Activated CD8-positive, alpha-beta memory T cell treated with anti-CD3 and anti-CD28 coated beads, Interleukin-2, amount 50 U/mL, for 24 hours (primary cell): ENCODE measurements around the gene CD44.

Experiments
- DNase-seq: peaks from one replicate; pipeline ENCODE4 v3.0.0-alpha.2; 2020; ENCODE audit errors: extremely low read depth

The CD44 gene

GRCh38 chr11:35177370-35177769, 38.4 kb downstream of the CD44 start:
- no peak for DNase-seq

GRCh38 chr11:35178067-35178805, 39.3 kb downstream of the CD44 start:
- DNase-seq: no peak

GRCh38 chr11:35178873-35179272, 39.9 kb downstream of the CD44 start:
- DNase-seq: no peak

GRCh38 chr11:35179466-35180135, 40.6 kb downstream of the CD44 start:
- no peak for DNase-seq

GRCh38 chr11:35180317-35181233, 41.6 kb downstream of the CD44 start:
- no peak for DNase-seq

- no peak for DNase-seq
Observed at GRCh38 chr11:35182317-35182939, 43.5 kb downstream of the CD44 start.

- DNase-seq: no peak
Observed at GRCh38 chr11:35183326-35183925, 44.5 kb downstream of the CD44 start.

- DNase-seq: no peak
Observed at GRCh38 chr11:35185696-35186095, 46.7 kb downstream of the CD44 start.

- DNase-seq: no peak
Observed at GRCh38 chr11:35187996-35188395, 49.0 kb downstream of the CD44 start.

GRCh38 chr11:35190804-35191348, 51.9 kb downstream of the CD44 start:
- DNase-seq: no peak

- DNase-seq: no peak
Observed at GRCh38 chr11:35192347-35192746, 53.4 kb downstream of the CD44 start.

- DNase-seq: no peak
Observed at GRCh38 chr11:35193767-35194166, 54.8 kb downstream of the CD44 start.

- no peak for DNase-seq
Observed at GRCh38 chr11:35197292-35197691, 58.3 kb downstream of the CD44 start.

- DNase-seq: no peak
Observed at GRCh38 chr11:35200811-35201341, 61.9 kb downstream of the CD44 start.

GRCh38 chr11:35204614-35205013, 65.6 kb downstream of the CD44 start:
- no peak for DNase-seq

GRCh38 chr11:35206616-35207015, 67.6 kb downstream of the CD44 start:
- DNase-seq: no peak

- no peak for DNase-seq
Observed at GRCh38 chr11:35207471-35208403, 68.8 kb downstream of the CD44 start.

GRCh38 chr11:35208795-35209194, 69.8 kb downstream of the CD44 start:
- no peak for DNase-seq

GRCh38 chr11:35210876-35211546, 72.0 kb downstream of the CD44 start:
- DNase-seq: no peak
